Breast epithelium (tissue), 4 donors: Measurements from ENCODE around the gene LIN7C. TPM values are rescaled to one million over a fixed set of nuclear protein-coding genes. Genes with fewer than 3 reads are reported as not detected.

ENCODE experiments used
- DNase-seq, 2 donors: peaks; one replicate each; pipeline ENCODE4 v3.0.0-alpha.2; 2019; ENCODE audit warnings: low spot score in 2 of 2
- H3K27ac ChIP-seq, 2 donors: fragments of 200-600 bp; sonication (generic) in 1 of 2; one replicate each; pipeline ENCODE4 v1.5.1; 2016 to 2019; ENCODE audit warnings: mild to moderate bottlenecking in 1 of 2
- H3K27me3 ChIP-seq, 2 donors: fragments of 200-600 bp; sonication (generic) in 1 of 2; one replicate each; pipeline versions ENCODE4 v1.5.1 to v1.6.0; 2017 to 2019; ENCODE audit warnings: control low read depth in 1 of 2, mild to moderate bottlenecking in 1 of 2
- H3K36me3 ChIP-seq: fragments of 200-600 bp; one replicate; pipeline ENCODE4 v1.5.1; 2019
- H3K4me1 ChIP-seq, 2 donors: fragments of 200-600 bp; sonication (generic); one replicate each; pipeline ENCODE4 v1.5.1; 2016 to 2019; ENCODE audit warnings: control low read depth in 1 of 2
- H3K4me3 ChIP-seq, 3 donors: fragments of 200-600 bp; sonication (generic); 1 replicate in 2 of 3; 2 replicates in 1 of 3; pipeline ENCODE4 v1.5.1; 2016 to 2019; ENCODE audit warnings: mild to moderate bottlenecking in 3 of 3, moderate library complexity in 2 of 3
- H3K9me3 ChIP-seq, 2 donors: fragments of 200-600 bp; sonication (generic) in 1 of 2; one replicate each; pipeline ENCODE4 v1.5.1; 2016 to 2019; ENCODE audit warnings: control low read depth in 1 of 2
- CTCF ChIP-seq, 3 donors: fragments of 450-650 bp; IDR thresholded peaks; one replicate each; pipeline ENCODE4 v1.5.1; 2016 to 2017; ENCODE audit warnings: antibody characterized with exemption in 3 of 3, mild to moderate bottlenecking in 3 of 3, moderate library complexity in 3 of 3
- POLR2A ChIP-seq: fragments of 450-650 bp; IDR thresholded peaks from one replicate; pipeline ENCODE4 v1.6.1; 2016; ENCODE audit warnings: antibody characterized with exemption, mild to moderate bottlenecking, moderate library complexity
- POLR2AphosphoS5 ChIP-seq, 3 donors: sonication (generic); formaldehyde crosslinking; IDR thresholded peaks; one replicate each; pipeline ENCODE4 v1.6.1; 2017; ENCODE audit warnings: antibody characterized with exemption in 3 of 3
- intact Hi-C: fragments of 100-400 bp; cut with DNase I; formaldehyde crosslinking; loops from one replicate; pipeline ENCODE4 v1.15.1; 2023; ENCODE audit warnings: low total_unique reads
- total RNA-seq, 3 donors: library from RNA; depleted of rRNA; stranded (reverse); fragments of >200 nt; gene quantifications; one replicate each; pipeline ENCODE4 v1.1.0, GENCODE V29; 2016

The LIN7C gene
- total RNA-seq, 3 donors from 2014 or later = 26.6 to 43.8 (median 38.0) TPM

- DNase-seq = no peak
- H3K4me1 ChIP-seq = no peaks in the 10 kb centered on the region
- TF ChIP-seq CTCF (IDR thresholded peaks at IDR 0.05) = no peak
- TF ChIP-seq POLR2AphosphoS5 (IDR thresholded peaks at IDR 0.05) = no peak
- TF ChIP-seq POLR2A = no peak
- H3K36me3 ChIP-seq = no peaks in the 10 kb centered on the region
- no peak overlapping the region for H3K4me3 ChIP-seq
- no peak overlapping the region for H3K27ac ChIP-seq
- intact Hi-C loops = loop anchor here (5.0 kb wide), 1 partner anchor 171 kb away; no protein-coding TSS in a partner anchor
- H3K9me3 ChIP-seq = no peaks in the 10 kb centered on the region
- no peaks in the 10 kb centered on the region for H3K27me3 ChIP-seq
Observed at GRCh38 chr11:27477831-27478230, 28.7 kb downstream of the LIN7C start.

- TF ChIP-seq POLR2AphosphoS5 (IDR thresholded peaks at IDR 0.05) (no peak), CTCF (IDR thresholded peaks at IDR 0.05) (no peak), POLR2A (no peak)
- H3K4me3 ChIP-seq = no peak overlapping the region
- no peaks in the 10 kb centered on the region for H3K36me3 ChIP-seq
- intact Hi-C loops = loop anchor here (5.0 kb wide), 1 partner anchor 170 kb away; no protein-coding TSS in a partner anchor
- no peak for DNase-seq
- no peaks in the 10 kb centered on the region for H3K4me1 ChIP-seq
- H3K9me3 ChIP-seq = no peaks in the 10 kb centered on the region
- H3K27ac ChIP-seq = no peak overlapping the region
- H3K27me3 ChIP-seq = no peaks in the 10 kb centered on the region
Observed at GRCh38 chr11:27477243-27477642, 29.3 kb downstream of the LIN7C start.

- Histone ChIP-seq H3K4me1 (no peaks in the 10 kb centered on the region), H3K27me3 (no peaks in the 10 kb centered on the region), H3K4me3 (no peak overlapping the region), H3K27ac (no peak overlapping the region), H3K36me3 (no peaks in the 10 kb centered on the region), H3K9me3 (no peaks in the 10 kb centered on the region)
- TF ChIP-seq POLR2A = no peak
- no peak for TF ChIP-seq POLR2AphosphoS5 (IDR thresholded peaks at IDR 0.05)
- no peak for TF ChIP-seq CTCF (IDR thresholded peaks at IDR 0.05)
- no peak for DNase-seq
- intact Hi-C loops = loop anchor here (5.0 kb wide), 1 partner anchor 168 kb away; no protein-coding TSS in a partner anchor
Observed at GRCh38 chr11:27475622-27476021, 30.9 kb downstream of the LIN7C start.

GRCh38 chr11:27473017-27473406 is 33.6 kb downstream of the LIN7C start:
- Histone ChIP-seq H3K36me3 (no peaks in the 10 kb centered on the region), H3K4me3 (peak overlapping the region; percentile 77 to 93 (median 91)), H3K27me3 (no peaks in the 10 kb centered on the region), H3K27ac (peak overlapping the region; percentile 29 to 88), H3K4me1 (no peaks in the 10 kb centered on the region), H3K9me3 (no peaks in the 10 kb centered on the region)
- TF ChIP-seq POLR2A = no peak
- no peak for TF ChIP-seq POLR2AphosphoS5 (IDR thresholded peaks at IDR 0.05)
- no peak for TF ChIP-seq CTCF (IDR thresholded peaks at IDR 0.05)
- intact Hi-C loops = no loop called here
- DNase-seq = no peak

- peak; percentile 93 to 94 for DNase-seq
- no peaks in the 10 kb centered on the region for H3K4me1 ChIP-seq
- H3K27ac ChIP-seq = peak within 1 kb of the TSS; percentile 88 to 95
- H3K9me3 ChIP-seq = no peaks in the 10 kb centered on the region
- TF ChIP-seq CTCF (IDR thresholded peaks at IDR 0.05) = no peak
- peak in 2 of 3 donors; percentile 37 to 55 for TF ChIP-seq POLR2AphosphoS5 (IDR thresholded peaks at IDR 0.05)
- TF ChIP-seq POLR2A = peak; percentile 13
- no peaks in the 10 kb centered on the region for H3K36me3 ChIP-seq
- H3K27me3 ChIP-seq = no peaks in the 10 kb centered on the region
- peak within 1 kb of the TSS; percentile 77 to 93 (median 91) for H3K4me3 ChIP-seq
- intact Hi-C loops = no loop called here
Observed at GRCh38 chr11:27472398-27473016, 34.1 kb downstream of the LIN7C start, which contains the start of gene LGR4. Gene LGR4, minus strand, starts transcription at chr11:27472790. Its CDS starts 488 bp downstream, at chr11:27472302.
